Measurements from ENCODE around the gene PRPF6.

DNA sequence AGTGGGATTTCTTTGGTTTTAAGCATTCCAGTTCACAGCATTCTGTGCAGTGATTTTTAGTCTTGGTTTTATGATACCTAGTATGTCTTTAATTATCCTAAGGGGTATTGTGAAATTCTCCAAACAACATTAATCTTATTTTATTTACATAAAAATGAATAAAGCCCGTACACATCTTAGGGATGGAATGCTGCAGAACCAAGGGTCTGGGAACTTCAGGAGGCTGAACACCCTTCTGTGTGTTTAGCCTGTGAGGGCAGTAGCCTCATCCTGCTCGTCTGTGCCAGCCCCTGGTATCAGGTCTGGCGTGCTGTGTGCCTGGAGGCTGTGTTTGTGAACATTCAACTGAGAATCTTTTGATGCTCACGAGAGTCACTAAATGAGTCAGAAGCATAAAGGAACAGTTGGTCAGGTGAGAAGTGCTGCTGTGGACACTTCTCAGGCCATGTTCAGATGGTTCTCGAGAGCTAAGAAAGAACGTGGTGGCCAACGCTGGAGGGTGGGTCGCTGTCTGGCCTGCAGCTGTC lies 29.8 kb downstream of the PRPF6 start:
- TF ChIP-seq GATA3 (IDR thresholded peaks at IDR 0.05; ENCODE audit: low read depth, low read length) (no peak), GATA2 (IDR thresholded peaks at IDR 0.05; ENCODE audit: low read depth, low read length) (no peak)
